Body of pancreas (tissue), 4 donors: ENCODE measurements around the gene PEAK1. TPM values are rescaled to one million over a fixed set of nuclear protein-coding genes. Genes with fewer than 3 reads are reported as not detected.

Experiments used
- ATAC-seq: fragments of 150-250 bp; one replicate; pipeline ENCODE4 v1.9.1; 2016
- DNase-seq, 4 donors: peaks; one replicate each; pipeline ENCODE4 v3.0.0-alpha.2; 2019
- H3K27ac ChIP-seq, 4 donors: fragments of 200-600 bp; sonication (generic); 1 replicate in 3 of 4; 2 replicates in 1 of 4; pipeline versions ENCODE4 v1.5.1 to v1.6.1; 2016 to 2019; ENCODE audit warnings: mild to moderate bottlenecking in 1 of 4, mixed read lengths in 1 of 4, moderate library complexity in 1 of 4
- H3K27me3 ChIP-seq, 2 donors: fragments of 200-600 bp; sonication (generic); one replicate each; pipeline ENCODE4 v1.6.0; 2016; ENCODE audit warnings: mild to moderate bottlenecking in 1 of 2
- H3K36me3 ChIP-seq, 2 donors: fragments of 200-600 bp; sonication (generic); replicated peaks in 1 of 2; 2 replicates each; pipeline ENCODE4 v1.5.1; 2016; ENCODE audit warnings: low read depth in 2 of 2; ENCODE audit not compliant: insufficient read depth in 1 of 2
- H3K4me1 ChIP-seq: fragments of 200-600 bp; sonication (generic); one replicate; pipeline ENCODE4 v1.6.0; 2016
- H3K4me3 ChIP-seq, 2 donors: fragments of 200-600 bp; sonication (generic); 1 replicate in 1 of 2; 2 replicates in 1 of 2; pipeline ENCODE4 v1.5.1; 2016 to 2019
- H3K9me3 ChIP-seq, 3 donors: fragments of 200-600 bp; sonication (generic); 1 replicate in 2 of 3; 2 replicates in 1 of 3; pipeline ENCODE4 v1.5.1; 2016
- CTCF ChIP-seq, 7 experiments: fragments of 450-650 bp in 4 of 7; fragments of 200-600 bp in 3 of 7; sonication (generic) in 3 of 7; IDR thresholded peaks; one replicate each; pipeline ENCODE4 v1.5.1; 2016 to 2019; ENCODE audit warnings: antibody characterized with exemption in 7 of 7
- POLR2A ChIP-seq, 3 donors: fragments of 450-650 bp; IDR thresholded peaks; one replicate each; pipeline ENCODE4 v1.6.1; 2016; ENCODE audit warnings: antibody characterized with exemption in 3 of 3, mild to moderate bottlenecking in 2 of 3
- WGBS, 2 donors: methylation state at CpG; one replicate each; pipeline ENCODE4 v1.1.5; 2017; 5-methylcytosine and 5-hydroxymethylcytosine counted together
- intact Hi-C: fragments of 100-400 bp; cut with DNase I; formaldehyde crosslinking; loops from one replicate; pipeline ENCODE4 v1.15.1; 2023
- total RNA-seq, 2 donors: library from RNA; depleted of rRNA; stranded (reverse); fragments of >200 nt; gene quantifications; one replicate each; pipeline ENCODE4 v1.1.0, GENCODE V29; 2016

The PEAK1 gene
- total RNA-seq, 2 donors from 2014 or later: 12.5 to 13.2 TPM

GRCh38 chr15:77096138-77096537 lies 323.8 kb downstream of the PEAK1 start:
- no peaks in the 10 kb centered on the region for H3K4me1 ChIP-seq
- ATAC-seq: no peak
- no peak overlapping the region for H3K4me3 ChIP-seq
- intact Hi-C loops: no loop called here
- H3K27ac ChIP-seq: no peak overlapping the region
- no peaks in the 10 kb centered on the region for H3K36me3 ChIP-seq
- 62 to 78% methylated on average over 4 of the region's 4 CpGs for WGBS, 2 donors
- DNase-seq: no peak
- H3K27me3 ChIP-seq: no peaks in the 10 kb centered on the region
- TF ChIP-seq POLR2A (IDR thresholded peaks at IDR 0.05) (no peak), CTCF (IDR thresholded peaks at IDR 0.05) (no peak)
- no peaks in the 10 kb centered on the region for H3K9me3 ChIP-seq

GRCh38 chr15:77094397-77095030 lies 325.4 kb downstream of the PEAK1 start:
- WGBS, 2 donors: 74 to 89% methylated on average over 11 of the region's 11 CpGs
- intact Hi-C loops: no loop called here
- no peak for ATAC-seq
- no peaks in the 10 kb centered on the region for H3K9me3 ChIP-seq
- TF ChIP-seq CTCF (IDR thresholded peaks at IDR 0.05) (no peak), POLR2A (IDR thresholded peaks at IDR 0.05) (no peak)
- H3K4me3 ChIP-seq: no peak overlapping the region
- no peak overlapping the region for H3K27ac ChIP-seq
- no peaks in the 10 kb centered on the region for H3K36me3 ChIP-seq
- H3K4me1 ChIP-seq: no peaks in the 10 kb centered on the region
- no peaks in the 10 kb centered on the region for H3K27me3 ChIP-seq
- no peak for DNase-seq

GRCh38 chr15:77093436-77093835 lies 326.5 kb downstream of the PEAK1 start:
- DNase-seq: no peak
- intact Hi-C loops: no loop called here
- Histone ChIP-seq H3K36me3 (no peaks in the 10 kb centered on the region), H3K27ac (no peak overlapping the region), H3K4me3 (no peak overlapping the region), H3K4me1 (no peaks in the 10 kb centered on the region), H3K27me3 (no peaks in the 10 kb centered on the region), H3K9me3 (no peaks in the 10 kb centered on the region)
- no peak for TF ChIP-seq CTCF (IDR thresholded peaks at IDR 0.05)
- TF ChIP-seq POLR2A (IDR thresholded peaks at IDR 0.05): no peak
- 74 to 83% methylated on average over 1 of the region's 1 CpG for WGBS, 2 donors
- no peak for ATAC-seq

- DNase-seq (no peak), ATAC-seq (no peak)
- H3K36me3 ChIP-seq: no peaks in the 10 kb centered on the region
- no peak overlapping the region for H3K4me3 ChIP-seq
- 83 to 86% methylated on average over 2 of the region's 2 CpGs for WGBS, 2 donors
- TF ChIP-seq POLR2A (IDR thresholded peaks at IDR 0.05) (no peak), CTCF (IDR thresholded peaks at IDR 0.05) (no peak)
- no peaks in the 10 kb centered on the region for H3K4me1 ChIP-seq
- H3K9me3 ChIP-seq: no peaks in the 10 kb centered on the region
- no peak overlapping the region for H3K27ac ChIP-seq
- intact Hi-C loops: no loop called here
- H3K27me3 ChIP-seq: no peaks in the 10 kb centered on the region
Observed at GRCh38 chr15:77091097-77091496, 328.8 kb downstream of the PEAK1 start.

- no peak for TF ChIP-seq POLR2A (IDR thresholded peaks at IDR 0.05)
- TF ChIP-seq CTCF (IDR thresholded peaks at IDR 0.05): no peak
- no peaks in the 10 kb centered on the region for H3K9me3 ChIP-seq
- peaks cover 15% of the 10 kb centered on the region for H3K4me1 ChIP-seq
- ATAC-seq (no peak), DNase-seq (no peak)
- no peaks in the 10 kb centered on the region for H3K27me3 ChIP-seq
- H3K27ac ChIP-seq: no peak overlapping the region
- no peak overlapping the region for H3K4me3 ChIP-seq
- H3K36me3 ChIP-seq: no peaks in the 10 kb centered on the region
- intact Hi-C loops: no loop called here
- WGBS, 2 donors: 82 to 89% methylated on average over 2 of the region's 2 CpGs
Observed at GRCh38 chr15:77087213-77087612, 332.7 kb downstream of the PEAK1 start.
